Suppressor macrophage treated with lipopolysaccharide for 1 hour (primary cell): Measurements from ENCODE around the gene RNF224.

Experiments
- DNase-seq, 3 donors: peaks; one replicate each; pipeline ENCODE4 v3.0.0-alpha.2; 2020 to 2022

The RNF224 gene

DNA sequence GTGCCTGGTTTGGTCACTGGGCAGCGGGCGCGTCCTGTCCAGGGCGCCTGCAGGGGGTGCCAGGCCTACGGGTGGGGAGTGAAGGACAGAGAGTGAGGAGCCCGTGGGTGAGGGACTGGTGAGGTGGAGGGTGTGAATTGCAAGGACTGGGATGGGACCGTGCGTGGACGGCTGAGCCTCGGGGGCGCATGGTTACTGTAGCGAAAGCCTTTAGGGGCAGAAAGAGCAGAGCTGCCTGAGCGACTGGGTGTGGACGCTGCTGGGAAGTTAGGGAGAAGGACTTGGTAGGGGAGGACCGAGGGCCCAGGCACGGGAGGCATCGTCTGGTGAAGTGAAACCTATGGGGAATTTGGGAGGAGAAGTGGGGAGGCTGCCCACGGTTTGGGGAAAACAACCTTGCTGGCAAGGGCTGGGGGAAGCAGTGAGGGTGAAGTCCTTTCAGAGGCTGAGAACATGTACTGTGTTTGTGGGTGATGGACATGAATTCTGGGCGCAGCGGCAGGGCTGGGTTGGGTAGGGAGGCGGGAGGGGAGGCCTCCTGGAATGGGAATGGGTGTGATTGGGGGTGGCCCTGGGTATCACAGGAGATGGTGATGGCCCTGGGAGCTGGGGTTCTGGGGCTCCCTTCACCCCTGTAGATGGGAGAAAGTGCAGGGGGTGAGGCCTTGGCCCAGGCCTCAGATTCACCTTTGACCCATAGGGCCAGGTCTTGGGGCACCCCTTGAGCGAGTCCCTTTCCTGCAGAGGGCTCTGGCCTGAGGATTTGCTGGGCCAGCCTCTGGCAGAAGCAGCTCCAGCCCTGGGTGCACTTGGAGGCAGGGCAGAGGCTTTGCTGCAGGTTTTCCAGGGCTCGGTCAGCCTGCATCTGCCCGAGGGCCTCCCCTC is 48.5 kb downstream of the RNF224 start:
- peak; percentile 69 to 81 (median 78) for DNase-seq

DNA sequence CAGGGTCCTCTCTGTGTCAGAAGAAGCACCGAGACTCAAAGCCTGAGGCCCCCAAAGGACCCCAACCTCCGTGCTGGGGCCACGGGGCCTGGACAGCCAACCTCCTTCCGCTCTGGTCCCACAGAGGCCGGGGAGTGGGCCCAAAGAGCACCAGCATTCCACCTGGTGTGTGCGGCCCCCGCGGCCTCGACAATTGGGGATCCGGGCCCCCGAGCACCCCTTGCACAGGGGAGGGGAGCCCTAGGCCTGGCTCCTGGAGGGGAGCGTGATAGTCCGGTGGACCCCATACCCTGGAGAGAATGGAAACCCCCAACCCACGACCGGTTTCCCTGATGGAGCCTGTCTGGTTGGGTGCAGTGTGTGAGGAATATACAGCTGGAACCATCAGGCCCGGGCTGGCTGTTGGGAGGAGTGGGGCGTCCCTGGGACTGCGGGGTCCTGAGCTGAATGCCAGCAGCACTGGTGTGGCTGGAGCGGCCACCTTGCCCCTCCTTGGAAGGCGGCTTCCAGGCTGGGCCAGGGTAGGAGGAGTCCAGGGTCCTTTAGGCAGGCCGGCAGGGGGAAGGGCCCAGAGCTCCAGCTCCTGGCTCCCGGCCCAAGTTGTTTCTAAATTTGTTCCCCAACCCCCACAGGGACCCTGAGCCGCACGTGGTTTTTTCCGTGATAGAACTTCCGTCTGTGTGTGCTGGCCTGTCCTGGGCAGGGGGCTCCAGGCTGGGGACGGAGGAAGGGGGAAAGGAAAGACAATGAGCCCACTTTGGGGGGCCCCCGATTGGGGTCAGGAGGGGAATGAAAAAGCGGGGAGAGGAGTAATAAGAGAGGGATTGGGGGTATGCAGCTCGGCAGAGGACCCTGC is 49.4 kb downstream of the RNF224 start:
- peak in 2 of 3 donors; percentile 20 to 22 for DNase-seq

DNA sequence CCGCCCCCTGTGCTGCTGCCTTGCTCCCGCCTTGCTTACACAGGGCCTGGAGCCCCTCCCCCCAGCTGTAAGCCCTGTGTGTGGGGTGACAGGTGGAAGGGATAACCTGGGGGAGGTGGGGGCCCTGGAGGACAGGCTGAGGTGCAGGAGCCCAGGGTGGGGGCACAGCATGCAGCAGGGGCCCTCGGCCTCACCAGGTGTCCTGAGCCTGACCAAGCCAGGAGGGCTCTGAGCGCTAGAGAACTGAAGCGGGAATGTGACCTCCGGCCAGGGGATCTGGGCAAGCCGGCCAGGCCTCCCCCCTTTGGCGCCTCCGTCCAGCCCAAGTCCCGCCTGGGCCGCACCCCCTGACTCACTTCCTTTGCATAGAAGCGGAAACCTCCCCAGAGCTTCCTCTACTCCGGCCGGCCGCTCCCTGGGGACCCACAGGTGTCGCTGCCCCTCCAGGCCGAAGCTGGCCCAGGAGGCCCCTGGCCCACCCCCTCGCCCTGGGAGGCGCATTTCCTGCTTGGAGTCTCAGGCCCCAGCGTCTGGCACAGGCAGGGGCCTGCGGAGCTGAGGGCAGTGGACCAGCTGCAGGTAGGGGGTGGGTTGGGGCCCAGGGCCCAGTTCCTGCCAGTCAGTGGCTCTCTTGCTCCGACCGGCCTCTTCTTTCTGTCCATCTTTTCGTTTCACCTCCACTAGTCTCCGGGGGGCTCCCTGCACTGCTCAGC is 50.2 kb downstream of the RNF224 start, which contains the start of gene TOR4A:
TSS of gene TOR4A (plus strand) at position 398 of the 713 bp plus-strand sequence. CDS start 964 bp downstream, outside the sequence.
- peak; percentile 89 to 94 (median 90) for DNase-seq

DNA sequence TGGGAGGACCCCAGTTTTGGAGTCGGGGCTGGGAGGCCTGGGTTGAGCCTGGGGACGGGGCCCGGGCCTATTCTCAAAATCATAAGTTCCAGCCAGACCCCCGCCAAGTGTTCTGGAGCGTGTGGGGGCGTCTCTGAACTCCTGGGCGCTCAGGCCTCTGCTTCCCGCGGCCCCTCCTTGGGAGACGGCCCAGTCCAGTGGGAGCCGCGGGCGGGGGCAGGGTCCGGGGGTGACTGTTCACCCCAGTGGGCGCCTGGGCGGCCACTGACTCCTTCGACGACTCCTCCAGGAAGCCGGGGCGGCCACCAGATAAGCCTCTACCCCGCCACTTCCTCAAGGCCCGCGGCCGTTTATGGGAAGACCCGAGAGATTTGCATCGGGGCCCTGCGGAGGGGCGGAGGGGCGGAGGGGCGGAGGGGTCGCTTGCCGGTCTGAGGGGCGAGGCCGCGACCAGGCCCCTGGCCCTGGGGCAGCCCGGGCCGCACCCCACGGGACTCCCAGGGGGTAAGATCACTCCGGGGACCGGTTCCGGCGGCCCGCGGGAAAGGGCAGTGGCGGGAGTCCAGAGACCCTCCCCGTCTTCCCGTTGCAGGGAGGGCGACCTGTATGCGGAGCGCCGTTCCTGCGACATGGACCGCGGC is 50.9 kb downstream of the RNF224 start:
- peak; percentile 66 to 77 (median 68) for DNase-seq
